HL-60 (cell line): ENCODE measurements around the gene CHRNA1.

Experiments
- CTCF ChIP-seq: IDR thresholded peaks from one replicate; pipeline ENCODE4 v1.5.1; 2011; ENCODE audit warnings: low read length, control low read depth, inconsistent platforms; ENCODE audit not compliant: insufficient read depth
- POLR2AphosphoS5 ChIP-seq: IDR thresholded peaks from 2 replicates; pipeline ENCODE4 v1.6.1; 2012; ENCODE audit warnings: low read depth

GRCh38 chr2:174781996-174782395 is 17.7 kb upstream of the CHRNA1 start:
- TF ChIP-seq CTCF (no peak), POLR2AphosphoS5 (no peak)
